K562 (cell line): Measurements from ENCODE around the gene GLIS1. TPM values are rescaled to one million over a fixed set of nuclear protein-coding genes. Genes with fewer than 3 reads are reported as not detected.

ENCODE experiments used
- ATAC-seq: fragments of 200-7000 bp; cut with Tn5 transposase; 3 replicates; pipeline ENCODE4 v1.9.1; 2020; ENCODE audit warnings: moderate library complexity
- BruUV-seq: library from RNA; stranded (reverse); fragments of 400-500 nt; replicated peaks from 2 replicates; lab custom pipeline; 2021; lab: Mats Ljungman, UMichigan
- CTCF ChIA-PET: fragments of 300-600 bp; formaldehyde crosslinking; extraction: SDS; loops from one replicate; lab custom pipeline; 2021; ENCODE audit warnings: low intra/inter-chr PET ratio; lab: Yijun Ruan, JAX
- POLR2A ChIA-PET: fragments of 300-600, 350-650 bp; sonication (Branson Sonifier 250); formaldehyde crosslinking; extraction: SDS; loops from one replicate; lab custom pipeline; 2021; ENCODE audit warnings: antibody characterized with exemption, inconsistent platforms; lab: Yijun Ruan, JAX
- DNase-seq, 4 experiments: peaks; one replicate each; pipeline versions ENCODE4 v3.0.0 to v3.0.0-alpha.2; 2011 to 2018; ENCODE audit warnings: low spot score in 3 of 4, mixed read lengths in 3 of 4; ENCODE audit errors: extremely low read depth in 1 of 4
- FAIRE-seq: peaks from 2 replicates; lab custom pipeline; 2011; peaks lifted over from hg19 to GRCh38; lab: Jason Lieb, UNC
- H2AFZ ChIP-seq: 2 replicates; pipeline ENCODE4 v1.6.0; 2011; ENCODE audit warnings: low read depth, low read length, control low read depth, inconsistent platforms
- H3K27ac ChIP-seq: fragments of 200-600 bp; 3 replicates; pipeline ENCODE4 v1.8.0; 2011; ENCODE audit warnings: low read depth, mild to moderate bottlenecking, control low read depth, inconsistent platforms, low read length, moderate library complexity, mixed read lengths; ENCODE audit errors: extremely low read depth
- H3K27me3 ChIP-seq, 2 experiments: fragments of 300-600 bp in 1 of 2; 2 replicates in 1 of 2; 3 replicates in 1 of 2; pipeline versions ENCODE4 v1.6.0 to v1.8.0; 2011; ENCODE audit warnings: inconsistent platforms in 2 of 2, low read length in 2 of 2, mild to moderate bottlenecking in 1 of 2, mixed read lengths in 1 of 2, moderate library complexity in 1 of 2; ENCODE audit not compliant: control insufficient read depth in 2 of 2, insufficient read depth in 2 of 2
- H3K36me3 ChIP-seq: fragments of 300-600 bp; 3 replicates; pipeline ENCODE4 v1.8.0; 2011; ENCODE audit warnings: mild to moderate bottlenecking, low read length, inconsistent platforms; ENCODE audit not compliant: control insufficient read depth, insufficient read depth
- H3K4me1 ChIP-seq, 2 experiments: fragments of 200-600 bp in 1 of 2; replicated peaks in 1 of 2; 2 replicates in 1 of 2; 3 replicates in 1 of 2; pipeline versions ENCODE4 v1.5.1 to v1.8.0; 2011; ENCODE audit warnings: inconsistent platforms in 2 of 2, low read length in 2 of 2, mild to moderate bottlenecking in 1 of 2, mixed read lengths in 1 of 2, moderate library complexity in 1 of 2; ENCODE audit not compliant: control insufficient read depth in 2 of 2, insufficient read depth in 2 of 2
- H3K4me2 ChIP-seq: 2 replicates; pipeline ENCODE4 v1.6.1; 2011; ENCODE audit warnings: low read length, control low read depth, inconsistent platforms, mixed read lengths; ENCODE audit not compliant: insufficient read depth
- H3K4me3 ChIP-seq: fragments of 200-600 bp; sonication (generic), shearing (Covaris generic); 2 replicates; pipeline ENCODE4 v1.5.1; 2016; ENCODE audit warnings: control low read depth, inconsistent platforms
- H3K79me2 ChIP-seq: fragments of 200-600 bp; 3 replicates; pipeline ENCODE4 v1.8.0; 2011; ENCODE audit warnings: low read length, inconsistent platforms; ENCODE audit not compliant: control insufficient read depth, insufficient read depth
- H3K9ac ChIP-seq, 2 experiments: 2 replicates each; pipeline versions ENCODE4 v1.6.0 to v1.6.1; 2011; ENCODE audit warnings: low read depth in 2 of 2, low read length in 2 of 2, control low read depth in 1 of 2, inconsistent platforms in 1 of 2, mild to moderate bottlenecking in 1 of 2, mixed read lengths in 1 of 2; ENCODE audit not compliant: insufficient read depth in 1 of 2
- H3K9me1 ChIP-seq: one replicate; pipeline ENCODE4 v1.6.0; 2011; ENCODE audit warnings: inconsistent platforms, mild to moderate bottlenecking, low read length, moderate library complexity; ENCODE audit not compliant: control insufficient read depth, insufficient read depth
- H3K9me3 ChIP-seq: replicated peaks from 2 replicates; pipeline ENCODE4 v1.5.1; 2011; ENCODE audit warnings: low read depth, low read length, inconsistent platforms; ENCODE audit not compliant: control insufficient read depth, insufficient read depth
- H4K20me1 ChIP-seq: replicated peaks from 2 replicates; pipeline ENCODE4 v1.6.1; 2011; ENCODE audit warnings: low read length, inconsistent platforms, mixed read lengths; ENCODE audit not compliant: control insufficient read depth, insufficient read depth
- ERF ChIP-seq: fragments of 450-650 bp; formaldehyde crosslinking; IDR thresholded peaks from 2 replicates; pipeline ENCODE4 v1.4.0; 2020; ENCODE audit warnings: mild to moderate bottlenecking, mixed read lengths
- GTF2A2 ChIP-seq: IDR thresholded peaks from 2 replicates; pipeline ENCODE4 v1.6.1; 2016; ENCODE audit warnings: mild to moderate bottlenecking, missing genetic modification characterization, missing compliant biosample characterization
- HDAC2 ChIP-seq: fragments of 450-650 bp; IDR thresholded peaks from 2 replicates; pipeline ENCODE4 v1.6.1; 2016; ENCODE audit warnings: mild to moderate bottlenecking
- PHB2 ChIP-seq: fragments of 450-650 bp; IDR thresholded peaks from 2 replicates; pipeline ENCODE4 v1.6.1; 2017; ENCODE audit warnings: low read depth
- POLR3A ChIP-seq: IDR thresholded peaks from 2 replicates; pipeline ENCODE4 v1.6.1; 2011; ENCODE audit warnings: borderline replicate concordance, mild to moderate bottlenecking, moderate library complexity; ENCODE audit not compliant: insufficient read length, insufficient read depth; ENCODE audit errors: extremely low read depth
- PTBP1 ChIP-seq: fragments of 200-400 bp; formaldehyde crosslinking; IDR thresholded peaks from 2 replicates; pipeline ENCODE4 v1.6.1; 2017; ENCODE audit warnings: low read depth, low read length
- RBM25 ChIP-seq: fragments of 200-400 bp; formaldehyde crosslinking; IDR thresholded peaks from 2 replicates; pipeline ENCODE4 v1.6.1; 2018; ENCODE audit warnings: low read length, low read depth, moderate library complexity; ENCODE audit not compliant: severe bottlenecking
- RREB1 ChIP-seq: fragments of 250-450 bp; sonication (Bioruptor Pico); IDR thresholded peaks from 2 replicates; pipeline ENCODE4 v1.4.0; 2020
- SPI1 ChIP-seq: IDR thresholded peaks from 2 replicates; pipeline ENCODE4 v1.6.1; 2011; ENCODE audit warnings: low read depth, low read length, control low read depth, borderline replicate concordance
- ZFX ChIP-seq: sonication (generic); formaldehyde crosslinking; IDR thresholded peaks from 2 replicates; pipeline ENCODE4 v1.8.0; 2022; ENCODE audit warnings: mild to moderate bottlenecking, missing genetic modification reagents, moderate library complexity
- ZNF75A ChIP-seq: fragments of 450-650 bp; formaldehyde crosslinking; IDR thresholded peaks from 2 replicates; pipeline ENCODE4 v1.4.0; 2020; ENCODE audit warnings: mild to moderate bottlenecking
- ZNF778 ChIP-seq: fragments of 450-650 bp; formaldehyde crosslinking; IDR thresholded peaks from 2 replicates; pipeline ENCODE4 v1.4.0; 2020; ENCODE audit warnings: mild to moderate bottlenecking, moderate library complexity
- WGBS: fragments of 100-300 bp; shearing (Covaris generic); methylation state at CpG from one replicate; pipeline ENCODE4 v1.1.6; 2016; ENCODE audit warnings: low coverage, mixed read lengths; ENCODE audit not compliant: insufficient coverage; ENCODE audit errors: missing lambda C conversion rate; 5-methylcytosine and 5-hydroxymethylcytosine counted together
- in situ Hi-C: fragments of 300-500 bp; cut with MboI; formaldehyde crosslinking; loops from 4 replicates; pipeline ENCODE4 v1.15.0; 2018; ENCODE audit warnings: inconsistent platforms, mixed read lengths
- intact Hi-C: fragments of 100-400 bp; cut with micrococcal nuclease; formaldehyde crosslinking; loops from 2 replicates; pipeline ENCODE4 v1.14.2; 2022
- polyA plus RNA-seq, 8 experiments: library from polyadenylated mRNA; depleted of rRNA in 4 of 8; stranded (reverse) in 5 of 8; unstranded in 3 of 8; fragments of >200 nt; fragmentation: Nextera tagmentation in 2 of 8; fragmentation: Illumina TruSeq in 1 of 8; extraction: Ambion mirVana in 2 of 8; extraction: Trizol in 1 of 8; gene quantifications; 2 replicates each; pipeline versions ENCODE4 v1.2.1 to v1.2.3, GENCODE V29; 2011 to 2014; ENCODE audit warnings: inconsistent platforms in 1 of 8, missing spikeins in 1 of 8
- total RNA-seq, 7 experiments: library from RNA; depleted of rRNA in 6 of 7; stranded (reverse); fragments of >200 nt in 6 of 7; fragmentation: Illumina TruSeq in 2 of 7; extraction: Trizol in 2 of 7; gene quantifications; 2 replicates each; pipeline versions ENCODE4 v1.2.1 to v1.2.3, GENCODE V29; 2011 to 2021; ENCODE audit warnings: low replicate concordance in 1 of 7

The GLIS1 gene
- total and polyA plus RNA-seq, 9 of the 15 experiments (the other 6 are each of a cell fraction or from before 2014, with no cell fraction given) = not detected

DNA sequence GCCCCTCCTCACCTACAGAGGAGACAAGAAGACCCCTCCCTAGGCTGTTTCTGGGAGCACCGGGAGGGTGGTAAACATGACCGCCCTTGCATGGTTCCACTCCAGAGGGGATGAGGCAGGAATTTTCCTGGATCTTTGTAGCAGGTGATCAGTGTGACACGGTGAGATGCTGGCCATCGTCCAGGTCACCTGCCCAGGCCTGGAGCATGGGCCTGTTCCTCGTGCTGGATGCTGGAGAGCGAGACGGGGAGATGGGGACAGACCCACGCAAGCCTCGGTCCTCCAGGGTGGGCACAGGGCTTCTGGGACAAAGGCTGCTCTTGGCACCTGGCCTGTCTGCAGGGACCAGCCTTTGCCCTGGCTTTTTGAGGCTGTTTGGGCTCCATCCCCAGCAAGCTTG is 233.6 kb downstream of the GLIS1 start:
- Histone ChIP-seq H3K4me3 (no peak overlapping the region), H3K9me3 (no peaks in the 10 kb centered on the region), H3K27me3 (peaks cover 55 to 84% of the 10 kb centered on the region in 2 experiments), H3K36me3 (no peaks in the 10 kb centered on the region), H3K79me2 (no peaks in the 10 kb centered on the region), H3K4me1 (peaks cover 0 to 27% of the 10 kb centered on the region in 2 experiments; a peak in 1 of 5 replicates), H3K27ac (no peak overlapping the region), H3K4me2 (no peak overlapping the region), H2AFZ (no peak overlapping the region), H4K20me1 (peaks cover 8% of the 10 kb centered on the region), H3K9ac (no peak overlapping the region), H3K9me1 (peaks cover 4% of the 10 kb centered on the region)
- in situ Hi-C loops = no loop called here
- intact Hi-C loops = no loop called here
- WGBS = under 1% methylated on average over 9 of the region's 9 CpGs
- ATAC-seq (no peak), FAIRE-seq (no peak), DNase-seq (no peak)
- POLR2A ChIA-PET = no interaction called here
- TF ChIP-seq SPI1 (no peak), ZFX (CRISPR knock-in tag) (peak; percentile 26; the same call in 1 of the 2 replicates), ZNF75A (CRISPR knock-in tag) (no peak), PTBP1 (no peak), POLR3A (no peak)
- no TSS peak for BruUV-seq
- CTCF ChIA-PET = no interaction called here

DNA sequence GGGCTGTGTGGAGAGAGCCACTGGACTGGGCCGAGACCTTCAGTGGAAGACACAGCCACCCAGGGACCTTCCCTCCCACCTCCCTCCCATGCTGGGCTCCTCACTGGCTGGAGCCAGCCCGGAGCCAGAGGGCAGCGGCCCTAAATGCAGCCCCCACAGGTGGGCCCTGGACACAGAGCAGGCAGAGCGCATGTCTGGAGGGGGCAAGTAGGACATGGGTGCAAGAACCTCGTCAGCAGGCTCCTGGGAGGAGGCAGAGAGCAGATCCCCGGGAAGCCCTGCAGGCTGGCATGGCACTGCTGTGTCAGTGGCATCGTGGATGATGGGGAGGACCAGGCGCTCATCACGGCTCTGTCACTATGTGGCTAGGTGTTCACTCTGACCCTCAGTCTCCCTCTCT is 234.1 kb downstream of the GLIS1 start:
- intact Hi-C loops (no loop called here), in situ Hi-C loops (no loop called here)
- Histone ChIP-seq H2AFZ (no peak overlapping the region), H3K27me3 (peaks cover 55 to 84% of the 10 kb centered on the region in 2 experiments), H4K20me1 (peaks cover 8% of the 10 kb centered on the region), H3K4me2 (no peak overlapping the region), H3K9me1 (peaks cover 4% of the 10 kb centered on the region), H3K27ac (no peak overlapping the region), H3K4me3 (no peak overlapping the region), H3K4me1 (peaks cover 0 to 27% of the 10 kb centered on the region in 2 experiments; a peak in 1 of 5 replicates), H3K79me2 (no peaks in the 10 kb centered on the region), H3K9ac (no peak overlapping the region), H3K9me3 (no peaks in the 10 kb centered on the region), H3K36me3 (no peaks in the 10 kb centered on the region)
- POLR2A ChIA-PET = interaction anchor here (0.9 kb wide), 1 partner anchor 25 kb away, joined by 3 read pairs; no protein-coding TSS in a partner anchor
- no peak for FAIRE-seq
- no peak for ATAC-seq
- CTCF ChIA-PET = no interaction called here
- DNase-seq = no peak
- BruUV-seq = no TSS peak
- WGBS = 1% methylated on average over 9 of the region's 9 CpGs
- TF ChIP-seq ZNF778 (no peak), ERF (no peak), GTF2A2 (tag) (no peak), RREB1 (CRISPR knock-in tag) (no peak), PHB2 (no peak), RBM25 (no peak), HDAC2 (no peak)
